ENCODE data around the gene VKORC1L1. TPM values are rescaled to one million over a fixed set of nuclear protein-coding genes. Genes with fewer than 3 reads are reported as not detected.

The VKORC1L1 gene
- total RNA-seq, 1 experiment from 2014 or later, result 30.9 TPM

DNA sequence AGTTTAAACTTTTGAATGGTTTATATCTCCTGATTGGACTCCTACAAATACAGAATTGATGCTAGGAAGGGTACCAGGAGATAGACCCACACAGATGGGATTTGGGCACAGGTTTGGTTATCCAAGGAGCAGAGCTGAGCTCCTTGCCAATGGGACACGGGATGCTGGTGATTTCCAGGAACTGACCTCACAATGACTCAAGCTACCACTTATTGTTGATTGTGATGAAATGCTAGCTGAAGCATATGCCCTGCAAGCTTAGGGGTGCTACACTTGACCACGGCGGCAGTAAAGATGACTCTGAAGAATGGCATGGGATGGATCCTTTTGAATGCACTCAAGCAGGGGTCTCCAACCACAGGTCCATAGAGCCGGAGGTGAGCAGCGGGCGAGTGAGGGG lies 45.5 kb upstream of the VKORC1L1 start:
- H3K27ac ChIP-seq (ENCODE audit: low read depth, low read length), result no peak overlapping the region
- no peaks in the 10 kb centered on the region for H3K79me2 ChIP-seq (ENCODE audit: insufficient read depth, low read length)
- DNase-seq (ENCODE audit: low read depth, low spot score), result no peak
- no peaks in the 10 kb centered on the region for H4K20me1 ChIP-seq (ENCODE audit: insufficient read depth)
- no peaks in the 10 kb centered on the region for H3K9me2 ChIP-seq (ENCODE audit: insufficient read depth)
- TF ChIP-seq MAX (IDR thresholded peaks at IDR 0.05), result no peak
- TF ChIP-seq, protein P1, sequence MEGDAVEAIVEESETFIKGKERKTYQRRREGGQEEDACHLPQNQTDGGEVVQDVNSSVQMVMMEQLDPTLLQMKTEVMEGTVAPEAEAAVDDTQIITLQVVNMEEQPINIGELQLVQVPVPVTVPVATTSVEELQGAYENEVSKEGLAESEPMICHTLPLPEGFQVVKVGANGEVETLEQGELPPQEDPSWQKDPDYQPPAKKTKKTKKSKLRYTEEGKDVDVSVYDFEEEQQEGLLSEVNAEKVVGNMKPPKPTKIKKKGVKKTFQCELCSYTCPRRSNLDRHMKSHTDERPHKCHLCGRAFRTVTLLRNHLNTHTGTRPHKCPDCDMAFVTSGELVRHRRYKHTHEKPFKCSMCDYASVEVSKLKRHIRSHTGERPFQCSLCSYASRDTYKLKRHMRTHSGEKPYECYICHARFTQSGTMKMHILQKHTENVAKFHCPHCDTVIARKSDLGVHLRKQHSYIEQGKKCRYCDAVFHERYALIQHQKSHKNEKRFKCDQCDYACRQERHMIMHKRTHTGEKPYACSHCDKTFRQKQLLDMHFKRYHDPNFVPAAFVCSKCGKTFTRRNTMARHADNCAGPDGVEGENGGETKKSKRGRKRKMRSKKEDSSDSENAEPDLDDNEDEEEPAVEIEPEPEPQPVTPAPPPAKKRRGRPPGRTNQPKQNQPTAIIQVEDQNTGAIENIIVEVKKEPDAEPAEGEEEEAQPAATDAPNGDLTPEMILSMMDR (IDR thresholded peaks at IDR 0.05 in 2 of 3, conservative IDR thresholded peaks at IDR 0.05 in 1 of 3; ENCODE audit: borderline replicate concordance in 1 of 3, insufficient read depth in 1 of 3, low read depth in 2 of 3, low read length in 2 of 3), result no peak
- no peak for TF ChIP-seq ZBTB33 (IDR thresholded peaks at IDR 0.05; ENCODE audit: extremely low read depth, insufficient replicate concordance, low read length)
- no peak for TF ChIP-seq EZH2phosphoT487 (IDR thresholded peaks at IDR 0.05; ENCODE audit: borderline replicate concordance)
- no peak for TF ChIP-seq EGR1 (IDR thresholded peaks at IDR 0.05; ENCODE audit: low read depth)
- TF ChIP-seq FOSL1 (IDR thresholded peaks at IDR 0.05; ENCODE audit: low read depth), result no peak
- no peak for TF ChIP-seq ZFX (IDR thresholded peaks at IDR 0.05)
- TF ChIP-seq, protein P2, sequence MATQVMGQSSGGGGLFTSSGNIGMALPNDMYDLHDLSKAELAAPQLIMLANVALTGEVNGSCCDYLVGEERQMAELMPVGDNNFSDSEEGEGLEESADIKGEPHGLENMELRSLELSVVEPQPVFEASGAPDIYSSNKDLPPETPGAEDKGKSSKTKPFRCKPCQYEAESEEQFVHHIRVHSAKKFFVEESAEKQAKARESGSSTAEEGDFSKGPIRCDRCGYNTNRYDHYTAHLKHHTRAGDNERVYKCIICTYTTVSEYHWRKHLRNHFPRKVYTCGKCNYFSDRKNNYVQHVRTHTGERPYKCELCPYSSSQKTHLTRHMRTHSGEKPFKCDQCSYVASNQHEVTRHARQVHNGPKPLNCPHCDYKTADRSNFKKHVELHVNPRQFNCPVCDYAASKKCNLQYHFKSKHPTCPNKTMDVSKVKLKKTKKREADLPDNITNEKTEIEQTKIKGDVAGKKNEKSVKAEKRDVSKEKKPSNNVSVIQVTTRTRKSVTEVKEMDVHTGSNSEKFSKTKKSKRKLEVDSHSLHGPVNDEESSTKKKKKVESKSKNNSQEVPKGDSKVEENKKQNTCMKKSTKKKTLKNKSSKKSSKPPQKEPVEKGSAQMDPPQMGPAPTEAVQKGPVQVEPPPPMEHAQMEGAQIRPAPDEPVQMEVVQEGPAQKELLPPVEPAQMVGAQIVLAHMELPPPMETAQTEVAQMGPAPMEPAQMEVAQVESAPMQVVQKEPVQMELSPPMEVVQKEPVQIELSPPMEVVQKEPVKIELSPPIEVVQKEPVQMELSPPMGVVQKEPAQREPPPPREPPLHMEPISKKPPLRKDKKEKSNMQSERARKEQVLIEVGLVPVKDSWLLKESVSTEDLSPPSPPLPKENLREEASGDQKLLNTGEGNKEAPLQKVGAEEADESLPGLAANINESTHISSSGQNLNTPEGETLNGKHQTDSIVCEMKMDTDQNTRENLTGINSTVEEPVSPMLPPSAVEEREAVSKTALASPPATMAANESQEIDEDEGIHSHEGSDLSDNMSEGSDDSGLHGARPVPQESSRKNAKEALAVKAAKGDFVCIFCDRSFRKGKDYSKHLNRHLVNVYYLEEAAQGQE (IDR thresholded peaks at IDR 0.05; ENCODE audit: low read depth), result no peak
- TF ChIP-seq ATF3 (IDR thresholded peaks at IDR 0.05), result no peak
- TF ChIP-seq CEBPB (IDR thresholded peaks at IDR 0.05; ENCODE audit: low read depth), result no peak
- TF ChIP-seq SRF (IDR thresholded peaks at IDR 0.05; ENCODE audit: low read depth), result no peak
- TF ChIP-seq POLR2AphosphoS5 (IDR thresholded peaks at IDR 0.05; ENCODE audit: low read depth, low read length), result no peak
- no peak for TF ChIP-seq ZNF274 (IDR thresholded peaks at IDR 0.05; ENCODE audit: low read depth, low read length)
- no peak for TF ChIP-seq POLR2A (IDR thresholded peaks at IDR 0.05; ENCODE audit: borderline replicate concordance, extremely low read depth, insufficient read depth, insufficient read length)
- CTCF ChIA-PET, result no interaction called here
- intact Hi-C loops (cut with micrococcal nuclease), result no loop called here
- H3K9ac ChIP-seq (ENCODE audit: low read length), result no peak overlapping the region
- no peaks in the 10 kb centered on the region for H3K4me1 ChIP-seq (ENCODE audit: control insufficient read depth in 1 of 2, insufficient read depth in 2 of 2, low read length in 2 of 2)
- POLR2A ChIA-PET, result no interaction called here
- H3K4me3 ChIP-seq (replicated peaks in 1 of 2; ENCODE audit: low read depth in 1 of 2, low read length in 2 of 2), result no peak overlapping the region
- H3K27me3 ChIP-seq (ENCODE audit: insufficient read depth, low read length), result no peaks in the 10 kb centered on the region
- RAD21 ChIA-PET (ENCODE audit: low non-redundant PET in 1 of 2, low total read pairs in 2 of 2, uncharacterized antibody in 2 of 2, unreplicated experiment in 2 of 2), result no interaction called here
- no peak for ATAC-seq
- no peak overlapping the region for H2AFZ ChIP-seq (ENCODE audit: low read depth, low read length, poor library complexity, severe bottlenecking)
- H3K9me3 ChIP-seq (ENCODE audit: control insufficient read depth in 1 of 2, insufficient read depth in 1 of 2, low read depth in 1 of 2, low read length in 2 of 2), result no peaks in the 10 kb centered on the region
- no peaks in the 10 kb centered on the region for H3K36me3 ChIP-seq (ENCODE audit: control insufficient read depth in 1 of 2, insufficient read depth in 2 of 2, low read length in 2 of 2)
- H3K4me2 ChIP-seq (ENCODE audit: low read length), result no peak overlapping the region
- BruUV-seq (replicated peaks), result no TSS peak

Data from HCT116 (cell line).